OCI-LY3 (cell line): ENCODE data around the gene OLFM4.

Experiments
- H2AFZ ChIP-seq: fragments of 200-600, 300-600 bp; shearing (Covaris generic); 2 replicates; pipeline ENCODE4 v1.6.0; 2014; ENCODE audit warnings: antibody characterized with exemption, low read depth, low read length
- H3K27ac ChIP-seq: fragments of 200-600, 300-600 bp; sonication (generic); 2 replicates; pipeline ENCODE4 v1.5.1; 2014; ENCODE audit warnings: mild to moderate bottlenecking, low read length, moderate library complexity, mixed read lengths
- H3K27me3 ChIP-seq: fragments of 200-600, 300-600 bp; sonication (generic); 2 replicates; pipeline ENCODE4 v1.6.1; 2014; ENCODE audit warnings: low read depth, low read length, mixed read lengths
- H3K36me3 ChIP-seq: fragments of 200-600, 300-600 bp; sonication (generic); replicated peaks from 2 replicates; pipeline ENCODE3; 2014; ENCODE audit warnings: low read depth, low read length, mixed read lengths
- H3K4me1 ChIP-seq: fragments of 300-600, 200-600 bp; sonication (generic); 2 replicates; pipeline ENCODE4 v1.6.1; 2014; ENCODE audit warnings: low read length, mixed read lengths
- H3K4me2 ChIP-seq: fragments of 200-600, 300-600 bp; sonication (generic); 2 replicates; pipeline ENCODE4 v1.6.1; 2014; ENCODE audit warnings: low read length, mixed read lengths
- H3K4me3 ChIP-seq: fragments of 300-600, 200-600 bp; sonication (generic); 2 replicates; pipeline ENCODE4 v1.5.1; 2014; ENCODE audit warnings: antibody characterized with exemption, mild to moderate bottlenecking, low read length, moderate library complexity
- H3K79me2 ChIP-seq: fragments of 300-600, 200-600 bp; shearing (Covaris generic); 2 replicates; pipeline ENCODE4 v1.6.1; 2014; ENCODE audit warnings: mild to moderate bottlenecking, low read length, mixed read lengths
- H3K9ac ChIP-seq: fragments of 300-600, 200-600 bp; shearing (Covaris generic); 2 replicates; pipeline ENCODE4 v1.6.0; 2014; ENCODE audit warnings: mild to moderate bottlenecking, low read length, moderate library complexity
- H3K9me3 ChIP-seq: fragments of 200-600, 300-600 bp; shearing (Covaris generic); 2 replicates; pipeline ENCODE4 v1.6.1; 2014; ENCODE audit warnings: low read length, mixed read lengths; ENCODE audit not compliant: insufficient read depth
- H4K20me1 ChIP-seq: fragments of 200-600, 300-600 bp; sonication (generic); 2 replicates; pipeline ENCODE4 v1.6.1; 2016; ENCODE audit warnings: low read length, mixed read lengths; ENCODE audit not compliant: insufficient read depth
- EZH2phosphoT487 ChIP-seq: fragments of 200-600 bp; shearing (Covaris generic); IDR thresholded peaks from 2 replicates; pipeline ENCODE4 v1.6.1; 2018; ENCODE audit warnings: antibody characterized with exemption, mixed run types, low read depth
- TF ChIP-seq, protein P1 (sequence below): fragments of 200-600, 300-600 bp; sonication (generic); IDR thresholded peaks from 2 replicates; pipeline ENCODE4 v1.5.1; 2014; ENCODE audit warnings: antibody characterized with exemption, low read length, low read depth

Gene OLFM4

DNA sequence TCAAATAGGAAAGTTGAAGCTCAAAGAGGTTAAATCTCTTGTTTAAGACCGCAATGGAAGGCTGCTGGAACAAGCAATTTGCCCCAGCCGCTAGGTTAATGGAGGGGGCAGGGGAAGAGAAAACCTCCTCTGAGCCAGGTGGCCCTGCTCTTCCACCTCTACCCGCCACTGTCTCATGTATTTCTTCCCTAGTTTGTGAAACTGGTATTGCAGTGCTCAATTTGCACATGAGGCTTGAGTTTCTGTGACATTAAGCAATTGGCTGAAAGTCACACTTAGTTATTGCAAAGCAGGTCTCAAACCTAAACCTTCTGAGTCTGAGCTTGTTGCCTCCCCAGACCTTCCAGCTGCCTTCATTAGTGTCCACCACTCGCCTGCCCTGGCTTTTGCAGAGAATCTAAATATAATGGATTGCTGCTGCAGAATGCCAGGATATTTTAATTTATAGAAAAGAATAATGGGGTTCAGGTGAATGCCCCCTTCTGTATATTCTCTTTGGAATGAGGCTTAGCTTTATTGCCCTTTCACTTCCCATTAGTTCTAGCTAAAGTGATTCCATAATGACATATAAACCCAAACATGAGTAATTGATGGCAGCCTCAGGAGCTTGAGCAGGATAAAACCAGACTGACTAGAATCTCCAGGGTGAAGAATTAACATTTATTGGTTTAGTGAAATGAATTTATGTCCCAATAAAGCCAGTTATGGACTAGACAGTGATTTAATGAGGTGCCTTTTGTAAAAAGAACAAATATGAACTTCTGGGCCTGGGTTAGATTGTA is 27.0 kb upstream of the OLFM4 start:
- H3K9me3 ChIP-seq: no peaks in the 10 kb centered on the region
- H3K27me3 ChIP-seq: no peaks in the 10 kb centered on the region
- H3K9ac ChIP-seq: no peak overlapping the region
- no peak overlapping the region for H2AFZ ChIP-seq
- TF ChIP-seq, protein P1, sequence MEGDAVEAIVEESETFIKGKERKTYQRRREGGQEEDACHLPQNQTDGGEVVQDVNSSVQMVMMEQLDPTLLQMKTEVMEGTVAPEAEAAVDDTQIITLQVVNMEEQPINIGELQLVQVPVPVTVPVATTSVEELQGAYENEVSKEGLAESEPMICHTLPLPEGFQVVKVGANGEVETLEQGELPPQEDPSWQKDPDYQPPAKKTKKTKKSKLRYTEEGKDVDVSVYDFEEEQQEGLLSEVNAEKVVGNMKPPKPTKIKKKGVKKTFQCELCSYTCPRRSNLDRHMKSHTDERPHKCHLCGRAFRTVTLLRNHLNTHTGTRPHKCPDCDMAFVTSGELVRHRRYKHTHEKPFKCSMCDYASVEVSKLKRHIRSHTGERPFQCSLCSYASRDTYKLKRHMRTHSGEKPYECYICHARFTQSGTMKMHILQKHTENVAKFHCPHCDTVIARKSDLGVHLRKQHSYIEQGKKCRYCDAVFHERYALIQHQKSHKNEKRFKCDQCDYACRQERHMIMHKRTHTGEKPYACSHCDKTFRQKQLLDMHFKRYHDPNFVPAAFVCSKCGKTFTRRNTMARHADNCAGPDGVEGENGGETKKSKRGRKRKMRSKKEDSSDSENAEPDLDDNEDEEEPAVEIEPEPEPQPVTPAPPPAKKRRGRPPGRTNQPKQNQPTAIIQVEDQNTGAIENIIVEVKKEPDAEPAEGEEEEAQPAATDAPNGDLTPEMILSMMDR: no peak
- TF ChIP-seq EZH2phosphoT487: no peak
- no peaks in the 10 kb centered on the region for H4K20me1 ChIP-seq
- no peaks in the 10 kb centered on the region for H3K36me3 ChIP-seq
- no peak overlapping the region for H3K27ac ChIP-seq
- no peaks in the 10 kb centered on the region for H3K79me2 ChIP-seq
- H3K4me3 ChIP-seq: no peak overlapping the region
- no peak overlapping the region for H3K4me2 ChIP-seq
- no peaks in the 10 kb centered on the region for H3K4me1 ChIP-seq

DNA sequence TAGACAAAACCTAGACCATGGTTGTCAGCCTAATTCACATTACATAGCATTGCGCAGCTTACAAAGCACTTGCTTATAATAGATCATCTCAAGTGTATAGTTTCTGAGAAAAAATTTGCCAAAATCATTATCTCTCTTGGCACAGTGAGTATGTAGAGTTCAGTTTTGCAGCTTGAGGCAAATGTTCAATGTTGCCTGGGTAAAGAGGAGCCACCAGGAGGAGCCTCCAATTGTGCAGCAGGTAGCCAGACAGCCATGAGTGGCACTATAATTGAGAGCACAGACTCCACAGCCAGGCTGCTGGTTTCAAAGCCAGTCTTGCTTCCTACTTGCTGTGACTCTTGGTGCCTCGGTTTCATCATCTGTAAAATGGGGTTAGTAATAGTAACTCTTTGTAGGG is 24.0 kb upstream of the OLFM4 start:
- Histone ChIP-seq H4K20me1 (no peaks in the 10 kb centered on the region), H3K4me1 (no peaks in the 10 kb centered on the region), H3K27me3 (no peaks in the 10 kb centered on the region), H2AFZ (no peak overlapping the region), H3K36me3 (no peaks in the 10 kb centered on the region), H3K4me3 (no peak overlapping the region), H3K9me3 (no peaks in the 10 kb centered on the region), H3K27ac (no peak overlapping the region), H3K79me2 (no peaks in the 10 kb centered on the region), H3K9ac (no peak overlapping the region), H3K4me2 (no peak overlapping the region)
- TF ChIP-seq, protein P1: no peak; the same call in 1 of the 2 replicates
- TF ChIP-seq EZH2phosphoT487: no peak

DNA sequence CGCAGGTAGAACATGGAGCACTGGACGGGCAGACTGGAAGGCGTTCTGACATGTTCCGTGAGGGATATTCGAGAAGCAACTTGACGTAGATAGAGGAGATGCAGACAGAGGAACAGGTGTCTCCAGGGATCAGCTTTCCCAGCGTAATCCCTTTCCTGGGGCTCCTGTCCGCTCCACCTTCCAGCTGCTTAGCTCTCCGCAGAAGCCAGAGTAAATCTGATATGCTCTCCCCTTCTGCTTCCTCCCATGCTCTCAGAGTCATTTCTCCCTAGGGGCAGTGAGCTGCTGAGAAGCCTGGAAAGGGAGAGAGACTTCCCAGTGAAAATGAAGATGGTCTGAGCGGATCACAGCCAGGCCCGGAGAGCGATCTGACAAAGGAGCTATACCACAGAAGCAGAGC is 23.0 kb upstream of the OLFM4 start:
- Histone ChIP-seq H3K4me1 (no peaks in the 10 kb centered on the region), H3K4me2 (no peak overlapping the region), H3K9ac (no peak overlapping the region), H3K36me3 (no peaks in the 10 kb centered on the region), H2AFZ (no peak overlapping the region), H3K4me3 (no peak overlapping the region), H3K79me2 (no peaks in the 10 kb centered on the region), H3K9me3 (no peaks in the 10 kb centered on the region), H3K27me3 (no peaks in the 10 kb centered on the region), H4K20me1 (no peaks in the 10 kb centered on the region), H3K27ac (no peak overlapping the region)
- no peak for TF ChIP-seq EZH2phosphoT487
- TF ChIP-seq, protein P1: no peak

GRCh38 chr13:53007872-53008271 is 20.7 kb upstream of the OLFM4 start:
- H3K9me3 ChIP-seq: no peaks in the 10 kb centered on the region
- H3K36me3 ChIP-seq: no peaks in the 10 kb centered on the region
- no peak overlapping the region for H3K9ac ChIP-seq
- H3K27me3 ChIP-seq: no peaks in the 10 kb centered on the region
- no peaks in the 10 kb centered on the region for H4K20me1 ChIP-seq
- H3K4me3 ChIP-seq: no peak overlapping the region
- H3K4me2 ChIP-seq: no peak overlapping the region
- peaks cover 9% of the 10 kb centered on the region for H3K4me1 ChIP-seq
- H3K27ac ChIP-seq: no peak overlapping the region
- no peaks in the 10 kb centered on the region for H3K79me2 ChIP-seq
- no peak for TF ChIP-seq EZH2phosphoT487
- TF ChIP-seq, protein P1: no peak
- no peak overlapping the region for H2AFZ ChIP-seq
